Left renal cortex interstitium (tissue), 4 donors: ENCODE measurements around the gene XKR8. TPM values are rescaled to one million over a fixed set of nuclear protein-coding genes. Genes with fewer than 3 reads are reported as not detected.
"Not testable (repeated sequence)": the region's sequence is repeated elsewhere in the genome, so short reads cannot be mapped to it uniquely, and the experiment has no call there.

Experiments
- DNase-seq, 4 donors: peaks; one replicate each; pipeline ENCODE4 v3.0.0-alpha.2; 2013; ENCODE audit warnings: low read depth in 4 of 4, low spot score in 2 of 4, missing footprints in 1 of 4
- polyA plus RNA-seq, 4 donors: library from polyadenylated mRNA; unstranded; fragments of 120-200 nt; gene quantifications; one replicate each; pipeline ENCODE4 v1.2.1, GENCODE V29; 2013; ENCODE audit not compliant: insufficient read length in 4 of 4

The XKR8 gene
- polyA plus RNA-seq, 4 donors: 7.6 to 12.4 (median 9.9) TPM

GRCh38 chr1:27980216-27980845 is 20.6 kb downstream of the XKR8 start:
- DNase-seq: no peak

DNA sequence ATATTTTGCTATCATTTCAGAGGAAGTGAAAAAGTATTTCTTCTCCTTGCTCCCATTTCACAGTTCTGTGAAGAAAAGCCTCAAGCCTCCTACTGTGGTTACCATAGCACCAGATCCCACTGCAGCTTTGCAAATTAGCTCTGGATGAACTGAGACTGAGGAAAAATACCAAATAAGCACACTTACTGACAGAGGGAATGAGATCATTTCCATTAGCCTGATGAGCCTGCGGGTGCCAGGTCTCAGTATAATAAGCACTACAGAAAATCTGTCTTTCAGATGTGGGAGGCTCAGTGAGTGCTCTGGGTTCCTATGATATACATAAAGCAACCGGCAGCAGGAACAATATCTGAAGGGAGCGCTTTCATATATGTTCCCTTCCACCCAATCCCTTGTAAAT is 21.4 kb downstream of the XKR8 start:
- no peak for DNase-seq

GRCh38 chr1:27990920-27991537 is 31.3 kb downstream of the XKR8 start:
- DNase-seq: no peak

DNA sequence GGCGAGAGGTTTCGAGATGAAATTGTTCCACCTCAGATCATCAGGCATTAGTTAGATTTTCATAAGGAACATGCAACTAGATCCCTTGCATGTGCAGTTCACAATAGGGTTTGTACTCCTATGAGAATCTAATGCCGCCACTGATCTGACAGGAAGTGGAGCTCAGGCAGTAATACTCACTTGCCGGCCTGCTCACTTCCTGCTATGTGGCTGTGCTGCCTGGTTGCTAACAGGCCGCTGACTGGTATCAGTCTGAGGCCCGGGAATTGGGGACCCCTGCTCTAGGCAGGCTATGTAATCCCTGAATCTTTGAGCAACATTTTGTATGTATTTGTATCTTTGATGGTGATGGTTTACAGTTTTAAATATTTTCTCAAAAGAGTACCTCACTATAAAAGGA is 32.5 kb downstream of the XKR8 start:
- no peak for DNase-seq

GRCh38 chr1:27993241-27993640 is 33.5 kb downstream of the XKR8 start:
- DNase-seq: no peak

- no peak for DNase-seq
These were observed 34.3 kb downstream of the XKR8 start for GRCh38 chr1:27994060-27994459.

DNA sequence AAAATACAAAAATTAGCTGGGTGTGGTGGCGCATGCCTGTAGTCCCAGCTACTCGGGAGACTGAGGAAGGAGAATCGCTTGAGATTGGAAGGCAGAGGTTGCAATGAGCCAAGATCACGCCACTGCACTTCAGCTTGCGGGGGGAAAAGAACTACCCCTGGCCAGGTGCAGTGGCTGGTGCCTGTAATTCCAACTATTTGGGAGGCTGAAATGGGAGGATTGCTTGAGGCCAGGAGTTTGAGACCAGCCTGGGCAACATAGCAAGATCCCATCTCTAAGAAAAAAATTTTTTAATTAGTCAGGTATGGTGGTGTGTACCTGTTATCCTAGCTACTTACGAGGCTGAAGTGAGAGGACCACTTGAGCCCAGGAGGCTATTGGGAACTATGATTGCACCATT is 34.8 kb downstream of the XKR8 start:
- DNase-seq: not testable (repeated sequence)

GRCh38 chr1:27999055-27999454 is 39.3 kb downstream of the XKR8 start:
- DNase-seq: no peak

GRCh38 chr1:28002600-28002999 is 42.8 kb downstream of the XKR8 start:
- DNase-seq: no peak

DNA sequence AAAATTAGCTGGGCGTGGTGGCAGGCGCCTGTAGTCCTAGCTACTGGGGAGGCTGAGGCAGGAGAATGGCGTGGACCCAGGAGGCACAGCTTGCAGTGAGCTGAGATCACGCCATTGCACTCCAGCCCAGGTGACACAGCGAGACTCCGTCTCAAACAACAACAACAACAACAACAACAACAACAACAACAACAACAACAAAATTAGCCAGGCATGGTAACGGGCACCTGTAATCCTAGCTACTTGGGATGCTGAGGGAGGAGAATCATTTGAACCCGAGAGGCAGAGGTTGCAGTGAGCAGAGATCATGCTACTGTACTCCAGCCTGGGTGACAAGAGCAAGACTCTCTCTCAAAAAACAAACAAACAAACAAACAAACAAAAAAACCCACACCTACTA is 43.3 kb downstream of the XKR8 start:
- not testable (repeated sequence) for DNase-seq

DNA sequence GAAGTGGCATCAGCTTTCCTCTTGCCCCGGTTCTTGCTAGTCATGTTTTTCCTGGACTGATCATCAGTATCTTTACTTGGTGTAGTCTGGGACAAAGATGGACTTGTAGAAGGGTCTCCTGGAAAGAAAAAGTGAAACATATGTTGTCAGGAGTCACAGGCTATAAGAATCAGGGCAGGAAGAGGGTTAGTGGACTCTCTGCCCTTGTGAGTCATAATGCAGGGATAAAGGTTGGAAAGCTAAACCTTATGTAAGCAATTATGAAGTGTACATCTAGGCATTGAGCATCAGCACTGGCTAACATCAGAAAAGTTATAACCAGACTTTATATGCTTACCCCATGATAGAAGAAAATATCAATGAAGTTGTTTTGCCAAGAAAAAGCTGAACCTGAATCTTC is 51.2 kb downstream of the XKR8 start:
- no peak for DNase-seq

Other genes starting within 250 kb of the XKR8 start
- gene FAM76A, start 234.0 kb upstream of the XKR8 start, polyA plus RNA-seq: 10 to 100 TPM; 10.7 to 18.6 (median 14.1) TPM
- 10 to 100 TPM; 41.7 to 54.0 (median 44.4) TPM for gene STX12, start 186.8 kb upstream of the XKR8 start, polyA plus RNA-seq
- gene PPP1R8, start 129.2 kb upstream of the XKR8 start, polyA plus RNA-seq: 10 to 100 TPM; 50.9 to 66.3 (median 52.8) TPM
- gene THEMIS2, start 87.4 kb upstream of the XKR8 start, polyA plus RNA-seq: 1 to 10 TPM; 2.5 to 5.7 (median 3.0) TPM
- gene RPA2, start 45.4 kb upstream of the XKR8 start, polyA plus RNA-seq: 10 to 100 TPM; 57.9 to 75.3 (median 66.8) TPM
- 10 to 100 TPM; 11.5 to 15.0 (median 12.6) TPM for gene SMPDL3B, start 25.0 kb upstream of the XKR8 start, polyA plus RNA-seq
- gene EYA3, start 128.6 kb downstream of the XKR8 start, polyA plus RNA-seq: 10 to 100 TPM; 47.4 to 59.6 (median 55.5) TPM
- 1 to 10 TPM; 2.0 to 2.9 (median 2.4) TPM for gene PTAFR, start 216.7 kb downstream of the XKR8 start, polyA plus RNA-seq